KMS-11 (cell line): ENCODE data around the gene ARHGEF7.
A peak's percentile ranks its signal among the peaks of the same experiment; 100 is the strongest.
"Not testable (repeated sequence)": the region's sequence is repeated elsewhere in the genome, so short reads cannot be mapped to it uniquely, and the experiment has no call there.

ENCODE experiments used
- H2AFZ ChIP-seq: fragments of 200-600 bp; sonication (generic); 2 replicates; pipeline ENCODE4 v1.6.1; 2016; ENCODE audit warnings: antibody characterized with exemption, mixed run types, low read depth
- H3K27ac ChIP-seq: fragments of 200-600 bp; sonication (generic); 2 replicates; pipeline ENCODE4 v1.6.1; 2016; ENCODE audit warnings: mild to moderate bottlenecking, mixed run types
- H3K27me3 ChIP-seq: fragments of 200-600 bp; sonication (generic); 2 replicates; pipeline ENCODE4 v1.6.1; 2017; ENCODE audit warnings: mild to moderate bottlenecking, low read depth, mixed run types, moderate library complexity; ENCODE audit not compliant: insufficient read depth
- H3K36me3 ChIP-seq: fragments of 200-600 bp; sonication (generic); 2 replicates; pipeline ENCODE4 v1.6.1; 2017; ENCODE audit warnings: mild to moderate bottlenecking, mixed run types; ENCODE audit not compliant: insufficient read depth
- H3K4me1 ChIP-seq: fragments of 200-600 bp; sonication (generic); 2 replicates; pipeline ENCODE4 v1.6.1; 2016; ENCODE audit warnings: mild to moderate bottlenecking, low read depth, mixed run types; ENCODE audit not compliant: poor library complexity, severe bottlenecking
- H3K4me2 ChIP-seq: fragments of 200-600 bp; sonication (generic); 2 replicates; pipeline ENCODE4 v1.7.0; 2016; ENCODE audit warnings: mild to moderate bottlenecking, mixed run types
- H3K4me3 ChIP-seq: fragments of 200-600 bp; sonication (generic); IDR thresholded peaks from 2 replicates; pipeline ENCODE4 v1.6.1; 2017; ENCODE audit warnings: low read depth, low read length, mixed read lengths; ENCODE audit not compliant: insufficient read depth
- H3K79me2 ChIP-seq: fragments of 200-600 bp; sonication (generic); 2 replicates; pipeline ENCODE4 v1.6.1; 2016; ENCODE audit warnings: low read depth, mixed run types; ENCODE audit not compliant: insufficient read depth
- H3K9ac ChIP-seq: fragments of 200-600 bp; sonication (generic); 2 replicates; pipeline ENCODE4 v1.6.1; 2016; ENCODE audit warnings: mild to moderate bottlenecking, mixed run types
- H4K20me1 ChIP-seq: fragments of 200-600 bp; sonication (generic); 2 replicates; pipeline ENCODE4 v1.6.1; 2016; ENCODE audit warnings: mild to moderate bottlenecking, mixed run types; ENCODE audit not compliant: insufficient read depth
- TF ChIP-seq, protein P1 (sequence below): fragments of 200-600 bp; sonication (generic); conservative IDR thresholded peaks from 2 replicates; pipeline ENCODE4 v1.6.1; 2017; ENCODE audit warnings: low read depth, mild to moderate bottlenecking, antibody characterized with exemption, low read length, moderate library complexity, mixed read lengths

Gene ARHGEF7

DNA sequence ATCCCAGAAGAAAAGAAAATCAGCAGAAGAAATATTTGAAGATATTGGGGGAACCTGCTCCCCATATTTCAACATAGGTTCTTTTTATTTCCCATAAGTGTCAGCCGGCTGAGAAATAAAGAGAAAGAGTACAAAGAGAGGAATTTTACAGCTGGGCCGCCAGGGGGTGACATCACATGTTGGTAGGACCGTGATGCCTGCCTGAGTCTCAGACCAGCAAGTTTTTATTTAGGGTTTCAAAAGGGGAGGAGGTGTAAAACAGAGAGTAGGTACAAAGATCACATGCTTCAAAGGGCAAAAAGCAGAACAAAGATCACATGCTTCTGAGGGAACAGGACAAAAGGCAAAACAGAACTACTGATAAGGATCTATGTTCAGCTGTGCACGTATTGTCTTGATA, 44.0 kb upstream of the ARHGEF7 start:
- H3K4me1 ChIP-seq, H3K36me3 ChIP-seq, H3K9ac ChIP-seq, H3K27ac ChIP-seq, H3K4me3 ChIP-seq, H3K27me3 ChIP-seq, H3K4me2 ChIP-seq, H3K79me2 ChIP-seq, H2AFZ ChIP-seq, H4K20me1 ChIP-seq: not testable (repeated sequence)
- TF ChIP-seq, protein P1, sequence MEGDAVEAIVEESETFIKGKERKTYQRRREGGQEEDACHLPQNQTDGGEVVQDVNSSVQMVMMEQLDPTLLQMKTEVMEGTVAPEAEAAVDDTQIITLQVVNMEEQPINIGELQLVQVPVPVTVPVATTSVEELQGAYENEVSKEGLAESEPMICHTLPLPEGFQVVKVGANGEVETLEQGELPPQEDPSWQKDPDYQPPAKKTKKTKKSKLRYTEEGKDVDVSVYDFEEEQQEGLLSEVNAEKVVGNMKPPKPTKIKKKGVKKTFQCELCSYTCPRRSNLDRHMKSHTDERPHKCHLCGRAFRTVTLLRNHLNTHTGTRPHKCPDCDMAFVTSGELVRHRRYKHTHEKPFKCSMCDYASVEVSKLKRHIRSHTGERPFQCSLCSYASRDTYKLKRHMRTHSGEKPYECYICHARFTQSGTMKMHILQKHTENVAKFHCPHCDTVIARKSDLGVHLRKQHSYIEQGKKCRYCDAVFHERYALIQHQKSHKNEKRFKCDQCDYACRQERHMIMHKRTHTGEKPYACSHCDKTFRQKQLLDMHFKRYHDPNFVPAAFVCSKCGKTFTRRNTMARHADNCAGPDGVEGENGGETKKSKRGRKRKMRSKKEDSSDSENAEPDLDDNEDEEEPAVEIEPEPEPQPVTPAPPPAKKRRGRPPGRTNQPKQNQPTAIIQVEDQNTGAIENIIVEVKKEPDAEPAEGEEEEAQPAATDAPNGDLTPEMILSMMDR: 0 out of 2 replicates have a peak, but pooled peaks have one; percentile 14

DNA sequence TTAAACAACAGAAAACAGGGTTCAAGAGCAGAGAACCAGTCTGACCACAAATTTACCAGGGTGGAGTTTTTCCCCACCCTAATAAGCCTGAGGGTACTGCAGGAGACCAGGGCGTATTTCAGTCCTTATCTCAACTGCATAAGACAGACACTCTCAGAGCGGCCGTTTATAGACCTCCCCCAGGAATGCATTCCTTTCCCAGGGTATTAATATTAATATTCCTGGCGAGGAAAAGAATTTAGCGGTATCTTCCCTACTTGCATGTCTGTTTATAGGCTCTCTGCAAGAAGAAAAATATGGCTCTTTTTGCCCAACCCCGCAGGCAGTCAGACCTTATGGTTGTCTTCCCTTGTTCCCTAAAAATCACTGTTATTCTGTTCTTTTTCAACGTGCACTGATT, 43.6 kb upstream of the ARHGEF7 start:
- H2AFZ ChIP-seq, H3K36me3 ChIP-seq, H3K27ac ChIP-seq, H3K27me3 ChIP-seq, H3K4me2 ChIP-seq, H3K4me1 ChIP-seq, H4K20me1 ChIP-seq, H3K79me2 ChIP-seq, H3K9ac ChIP-seq, H3K4me3 ChIP-seq: not testable (repeated sequence)

DNA sequence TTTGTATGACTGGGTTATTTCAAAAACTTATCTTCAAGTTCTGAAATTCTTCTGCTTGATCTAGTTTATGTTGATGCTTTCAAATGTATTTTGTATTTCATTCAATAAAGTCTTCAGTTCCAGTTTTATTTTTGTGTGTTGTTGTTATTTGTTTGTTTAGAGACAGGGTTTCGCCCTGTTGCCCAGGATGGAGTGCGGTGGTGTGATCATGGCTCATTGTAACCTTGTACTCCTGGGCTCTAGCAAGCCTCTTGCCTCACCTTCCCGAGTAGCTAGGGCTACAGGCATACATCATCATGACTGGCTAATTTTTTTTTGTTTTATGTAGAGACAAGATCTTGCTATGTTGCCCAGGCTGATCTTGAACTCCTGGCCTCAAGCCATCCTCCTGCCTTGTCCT, 40.3 kb upstream of the ARHGEF7 start:
- no peaks in the 10 kb centered on the region for H4K20me1 ChIP-seq
- no peaks in the 10 kb centered on the region for H3K4me1 ChIP-seq
- H3K4me2 ChIP-seq: no peak overlapping the region
- no peaks in the 10 kb centered on the region for H3K79me2 ChIP-seq
- no peak overlapping the region for H2AFZ ChIP-seq
- H3K36me3 ChIP-seq: no peaks in the 10 kb centered on the region
- H3K9ac ChIP-seq: no peak overlapping the region
- no peak overlapping the region for H3K4me3 ChIP-seq
- no peak overlapping the region for H3K27ac ChIP-seq
- TF ChIP-seq, protein P1: no peak
- no peaks in the 10 kb centered on the region for H3K27me3 ChIP-seq

DNA sequence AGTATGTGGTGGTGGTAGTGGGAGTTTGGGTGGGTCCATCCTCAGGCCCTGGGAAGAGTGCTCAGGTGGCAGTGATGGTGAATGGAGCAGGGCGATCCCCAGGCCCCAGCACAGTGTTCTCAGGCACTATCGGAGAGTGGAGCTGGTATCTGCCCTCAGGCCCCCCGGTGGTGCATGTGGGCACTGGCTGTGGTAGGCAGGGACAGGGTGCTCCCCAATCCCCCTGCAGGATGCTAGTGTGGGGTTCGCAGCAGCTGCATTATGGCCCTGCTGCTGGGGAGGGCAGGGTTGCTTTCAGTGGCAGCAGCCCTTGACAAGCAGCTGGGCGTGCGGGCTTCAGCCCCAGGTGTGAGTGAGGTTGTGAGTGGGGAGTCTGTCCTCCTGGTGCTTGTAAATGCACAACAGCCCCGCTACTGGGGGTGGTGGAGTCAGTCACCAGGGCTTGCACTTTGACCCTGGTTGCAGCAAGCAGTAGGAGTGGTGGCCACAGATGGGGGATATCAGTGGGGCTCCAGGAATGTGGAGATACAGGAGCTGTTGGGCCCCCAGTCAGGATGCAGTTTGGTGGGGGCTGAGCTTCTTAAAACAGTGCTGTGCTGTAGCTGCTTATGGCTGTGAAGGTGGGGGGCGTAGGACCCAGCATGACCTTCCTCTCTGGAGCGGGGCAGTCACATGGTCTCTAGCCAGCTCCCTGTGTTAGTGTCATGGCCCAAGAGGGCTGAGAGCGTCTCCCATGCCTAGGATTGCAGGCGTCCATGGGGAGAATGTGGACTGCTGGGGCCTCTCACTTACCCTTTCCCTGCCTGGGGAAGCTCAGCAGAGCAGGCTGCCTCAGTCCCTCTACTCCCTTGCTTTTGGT, 38.7 kb upstream of the ARHGEF7 start:
- H3K36me3 ChIP-seq: no peaks in the 10 kb centered on the region
- no peak overlapping the region for H2AFZ ChIP-seq
- H3K27me3 ChIP-seq: no peaks in the 10 kb centered on the region
- no peak overlapping the region for H3K27ac ChIP-seq
- no peaks in the 10 kb centered on the region for H4K20me1 ChIP-seq
- H3K79me2 ChIP-seq: no peaks in the 10 kb centered on the region
- TF ChIP-seq, protein P1: no peak
- no peak overlapping the region for H3K9ac ChIP-seq
- no peak overlapping the region for H3K4me3 ChIP-seq
- no peaks in the 10 kb centered on the region for H3K4me1 ChIP-seq
- no peak overlapping the region for H3K4me2 ChIP-seq

DNA sequence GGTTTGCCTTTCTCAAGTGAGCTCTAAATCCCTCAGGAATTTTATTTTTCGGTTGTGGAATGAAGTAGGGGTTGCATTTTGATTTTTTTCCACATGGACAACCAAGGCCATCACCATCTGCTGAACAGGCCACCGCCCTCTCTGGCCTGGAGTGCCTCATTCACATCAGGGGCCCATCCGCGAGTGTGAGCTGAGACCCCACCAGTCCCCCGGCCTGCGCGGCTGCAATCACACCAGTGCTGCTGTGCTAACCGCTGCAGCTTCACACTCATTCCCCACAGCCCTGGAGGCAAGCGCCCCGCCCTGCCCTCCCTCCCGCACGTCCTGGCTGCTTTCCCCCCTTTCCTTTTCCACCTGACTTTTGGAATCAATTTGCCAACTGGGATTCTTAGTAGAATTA, 35.7 kb upstream of the ARHGEF7 start:
- no peak overlapping the region for H3K27ac ChIP-seq
- no peak overlapping the region for H2AFZ ChIP-seq
- H3K4me3 ChIP-seq: no peak overlapping the region
- H3K27me3 ChIP-seq: no peaks in the 10 kb centered on the region
- TF ChIP-seq, protein P1: no peak
- H3K36me3 ChIP-seq: no peaks in the 10 kb centered on the region
- H4K20me1 ChIP-seq: no peaks in the 10 kb centered on the region
- no peak overlapping the region for H3K9ac ChIP-seq
- H3K79me2 ChIP-seq: no peaks in the 10 kb centered on the region
- no peaks in the 10 kb centered on the region for H3K4me1 ChIP-seq
- H3K4me2 ChIP-seq: no peak overlapping the region
